HepG2 (cell line): ENCODE measurements around the gene BPIFB6. TPM values are rescaled to one million over a fixed set of nuclear protein-coding genes. Genes with fewer than 3 reads are reported as not detected.

Experiments
- AFF4 ChIP-seq: sonication (generic); formaldehyde crosslinking; IDR thresholded peaks from 2 replicates; pipeline ENCODE4 v1.4.0; 2020; ENCODE audit warnings: missing genetic modification reagents
- HMGXB3 ChIP-seq: sonication (generic); formaldehyde crosslinking; IDR thresholded peaks from 2 replicates; pipeline ENCODE4 v1.4.0; 2020; ENCODE audit warnings: missing genetic modification reagents, borderline replicate concordance
- KMT2A ChIP-seq: sonication (generic); formaldehyde crosslinking; IDR thresholded peaks from 2 replicates; pipeline ENCODE4 v1.4.0; 2020; ENCODE audit warnings: missing genetic modification reagents
- MATR3 ChIP-seq: sonication (generic); formaldehyde crosslinking; IDR thresholded peaks from 2 replicates; pipeline ENCODE4 v1.4.0; 2020; ENCODE audit warnings: missing genetic modification reagents
- RELA ChIP-seq: sonication (generic); formaldehyde crosslinking; IDR thresholded peaks from 2 replicates; pipeline ENCODE4 v1.4.0; 2020; ENCODE audit warnings: missing genetic modification reagents
- TBX3 ChIP-seq: fragments of 450-650 bp; IDR thresholded peaks from 2 replicates; pipeline ENCODE4 v1.6.1; 2017; ENCODE audit warnings: antibody characterized with exemption, mild to moderate bottlenecking, inconsistent platforms, borderline replicate concordance
- ZBTB49 ChIP-seq: sonication (generic); formaldehyde crosslinking; IDR thresholded peaks from 2 replicates; pipeline ENCODE4 v1.4.0; 2020; ENCODE audit warnings: missing genetic modification reagents, borderline replicate concordance
- ZNF318 ChIP-seq: sonication (generic); formaldehyde crosslinking; IDR thresholded peaks from 2 replicates; pipeline ENCODE4 v1.4.0; 2020; ENCODE audit warnings: mild to moderate bottlenecking, missing genetic modification reagents
- ZNF441 ChIP-seq: sonication (generic); formaldehyde crosslinking; IDR thresholded peaks from 2 replicates; pipeline ENCODE4 v1.7.0; 2021; ENCODE audit warnings: missing genetic modification reagents, borderline replicate concordance
- ZNF556 ChIP-seq: sonication (generic); formaldehyde crosslinking; IDR thresholded peaks from 2 replicates; pipeline ENCODE4 v1.4.0; 2020; ENCODE audit warnings: mild to moderate bottlenecking, missing genetic modification reagents, borderline replicate concordance
- ZSCAN22 ChIP-seq: sonication (generic); formaldehyde crosslinking; IDR thresholded peaks from 2 replicates; pipeline ENCODE4 v1.4.0; 2020; ENCODE audit warnings: mild to moderate bottlenecking, missing genetic modification reagents
- polyA plus RNA-seq, 8 experiments: library from polyadenylated mRNA; depleted of rRNA in 3 of 8; stranded (reverse) in 7 of 8; unstranded in 1 of 8; fragments of >200 nt; fragmentation: Illumina TruSeq in 4 of 8; extraction: Trizol in 4 of 8; gene quantifications; 2 replicates each; pipeline versions ENCODE4 v1.2.1 to v1.2.3, GENCODE V29; 2011 to 2016; ENCODE audit warnings: low read depth in 4 of 8, missing spikeins in 1 of 8, mixed read lengths in 1 of 8; ENCODE audit not compliant: insufficient read depth in 1 of 8
- total RNA-seq, 5 experiments: library from RNA; depleted of rRNA; stranded (reverse); fragments of >200 nt; fragmentation: Illumina TruSeq; extraction: Trizol; gene quantifications; 2 replicates each; pipeline ENCODE4 v1.2.3, GENCODE V29; 2016; ENCODE audit warnings: low read depth in 1 of 5

The BPIFB6 gene
- total and polyA plus RNA-seq, 2 of the 13 experiments (the other 11 are each of a cell fraction or from before 2014, with no cell fraction given), result 0.13 to 1.7 TPM

- TF ChIP-seq ZNF318 (CRISPR knock-in tag) (no peak), HMGXB3 (CRISPR knock-in tag) (no peak), ZNF441 (CRISPR knock-in tag) (no peak), RELA (CRISPR knock-in tag) (no peak), TBX3 (no peak), ZBTB49 (CRISPR knock-in tag) (no peak), AFF4 (CRISPR knock-in tag) (no peak), KMT2A (CRISPR knock-in tag) (no peak), MATR3 (CRISPR knock-in tag) (no peak), ZNF556 (CRISPR knock-in tag) (no peak), ZSCAN22 (CRISPR knock-in tag) (no peak)
Observed at GRCh38 chr20:32995802-32996201, 35.6 kb upstream of the BPIFB6 start (continued).
